AG10803 (cell line): ENCODE data around the gene SNAI3.

Source experiments
- DNase-seq: peaks from one replicate; pipeline ENCODE4 v3.0.0; 2010; ENCODE audit warnings: low read depth
- H3K4me3 ChIP-seq: 2 replicates; pipeline ENCODE4 v1.5.1; 2011; ENCODE audit warnings: mild to moderate bottlenecking, low read length, control low read depth
- CTCF ChIP-seq: conservative IDR thresholded peaks from 2 replicates; pipeline ENCODE4 v1.5.1; 2011; ENCODE audit warnings: mild to moderate bottlenecking, low read length, control low read depth, inconsistent platforms

The SNAI3 gene

DNA sequence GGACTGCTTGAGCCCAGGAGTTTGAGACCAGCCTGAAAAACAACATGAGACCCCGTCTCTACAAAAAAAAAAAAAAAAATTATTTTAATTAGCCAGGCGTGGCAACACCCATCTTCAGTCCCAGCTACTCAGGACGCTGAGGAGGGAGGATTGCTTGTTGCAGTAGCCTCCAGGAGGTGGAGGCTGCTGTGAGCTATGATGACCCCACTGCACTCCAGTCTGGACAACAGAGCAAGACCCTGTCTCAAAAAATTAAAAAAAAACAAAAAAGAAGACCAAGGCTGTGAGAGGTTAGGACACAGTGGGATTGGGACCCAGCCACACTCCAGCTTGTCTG lies 1.3 kb upstream of the SNAI3 start:
- no peak overlapping the region for H3K4me3 ChIP-seq
- no peak for DNase-seq
- no peak for TF ChIP-seq CTCF

DNA sequence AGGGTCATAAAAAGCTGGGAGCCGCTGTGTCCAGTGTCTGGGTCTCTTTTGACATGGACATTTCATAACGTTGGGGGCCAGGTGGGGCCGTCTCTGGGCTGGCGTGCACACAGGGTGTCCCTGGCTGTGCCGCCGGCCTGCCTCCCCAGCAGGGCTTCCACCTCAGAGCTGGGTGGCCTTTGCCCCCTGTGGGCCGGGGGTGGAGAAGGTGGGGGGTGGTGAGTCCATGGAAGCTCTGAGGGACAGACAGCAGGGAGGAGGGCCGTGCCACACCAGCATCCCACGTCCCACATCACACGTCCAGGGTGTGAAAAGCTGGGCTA lies 908 bp upstream of the SNAI3 start:
- no peak for DNase-seq
- TF ChIP-seq CTCF: no peak
- H3K4me3 ChIP-seq: no peak overlapping the region

GRCh38 chr16:88686062-88686438 lies 257 bp downstream of the SNAI3 start:
- TF ChIP-seq CTCF: no peak
- no peak for DNase-seq
- peak overlapping the region; percentile 43 for H3K4me3 ChIP-seq

DNA sequence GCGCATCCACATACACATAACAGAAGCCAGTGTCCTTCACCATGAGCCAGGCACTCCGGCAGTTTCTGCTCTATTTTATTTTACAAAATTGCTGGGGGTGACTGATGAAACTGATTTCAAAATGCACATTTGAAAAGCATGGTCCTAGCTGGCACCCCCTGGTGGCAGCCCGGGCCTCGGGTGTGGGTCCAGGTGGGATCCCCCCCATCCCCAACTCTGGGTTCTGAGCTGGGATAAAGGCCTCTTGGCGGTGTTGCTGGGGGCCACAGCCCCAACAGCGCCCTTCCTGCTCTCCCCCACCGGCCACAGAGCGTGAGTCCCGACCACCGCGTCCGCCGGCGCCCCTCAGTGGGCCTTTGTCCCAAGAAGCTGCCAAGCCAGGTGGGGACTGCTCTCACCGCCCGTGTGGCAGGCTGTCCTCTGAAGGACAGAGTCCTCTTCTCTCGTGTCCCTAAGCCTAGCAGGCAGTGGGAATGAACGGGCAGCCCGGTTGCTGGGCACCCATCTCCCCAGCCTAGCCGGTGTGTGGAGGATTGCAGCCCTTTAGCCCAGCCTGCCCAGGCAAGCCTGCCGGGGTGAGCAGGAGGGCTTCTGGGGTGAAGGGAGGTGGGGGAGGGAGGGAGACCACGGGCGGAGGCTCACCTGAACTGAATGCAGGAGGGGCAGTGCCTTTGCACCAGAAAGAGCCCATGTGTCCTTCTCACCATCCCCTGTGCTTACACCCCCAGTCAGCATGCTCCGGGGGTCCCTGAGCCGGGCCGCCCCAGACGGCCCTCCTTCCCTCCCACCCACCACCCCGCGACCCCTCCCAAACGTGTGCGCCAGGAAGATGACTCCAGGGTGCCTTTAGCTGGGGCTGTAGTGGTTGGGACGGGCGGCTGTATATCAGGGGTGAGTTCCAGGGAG lies 898 bp downstream of the SNAI3 start:
- TF ChIP-seq CTCF: peak; percentile 69
- H3K4me3 ChIP-seq: no peak overlapping the region; the same call in 1 of the 2 replicates
- DNase-seq: peak; percentile 51

DNA sequence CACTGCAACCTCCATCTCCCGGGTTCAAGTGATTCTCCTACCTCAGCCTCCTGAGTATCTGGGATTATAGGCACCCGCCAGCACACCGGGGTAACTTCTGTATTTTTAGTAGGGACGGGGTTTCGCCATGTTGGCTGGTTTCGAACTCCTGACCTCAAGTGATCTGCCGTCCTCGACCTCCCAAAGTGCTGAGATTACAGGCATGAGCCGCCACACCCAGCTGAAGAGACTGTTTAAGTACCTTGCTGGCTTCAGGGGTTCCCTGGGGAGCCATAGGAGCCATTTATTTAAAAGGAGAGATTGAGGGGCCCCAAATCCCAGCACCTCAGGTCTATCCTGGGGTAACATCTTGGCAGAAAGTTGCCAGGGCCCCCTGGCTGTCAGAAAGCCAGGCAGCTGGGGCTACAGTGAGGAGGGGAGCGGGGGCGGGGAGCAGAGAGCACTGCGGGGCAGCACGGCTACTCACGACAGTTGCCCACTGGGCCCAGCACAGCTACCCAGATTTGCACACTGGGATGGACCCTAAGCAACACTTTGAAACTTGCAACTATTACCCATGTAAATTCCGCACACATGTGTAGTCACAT lies 1.6 kb downstream of the SNAI3 start:
- H3K4me3 ChIP-seq: no peak overlapping the region
- TF ChIP-seq CTCF: no peak
- DNase-seq: no peak

DNA sequence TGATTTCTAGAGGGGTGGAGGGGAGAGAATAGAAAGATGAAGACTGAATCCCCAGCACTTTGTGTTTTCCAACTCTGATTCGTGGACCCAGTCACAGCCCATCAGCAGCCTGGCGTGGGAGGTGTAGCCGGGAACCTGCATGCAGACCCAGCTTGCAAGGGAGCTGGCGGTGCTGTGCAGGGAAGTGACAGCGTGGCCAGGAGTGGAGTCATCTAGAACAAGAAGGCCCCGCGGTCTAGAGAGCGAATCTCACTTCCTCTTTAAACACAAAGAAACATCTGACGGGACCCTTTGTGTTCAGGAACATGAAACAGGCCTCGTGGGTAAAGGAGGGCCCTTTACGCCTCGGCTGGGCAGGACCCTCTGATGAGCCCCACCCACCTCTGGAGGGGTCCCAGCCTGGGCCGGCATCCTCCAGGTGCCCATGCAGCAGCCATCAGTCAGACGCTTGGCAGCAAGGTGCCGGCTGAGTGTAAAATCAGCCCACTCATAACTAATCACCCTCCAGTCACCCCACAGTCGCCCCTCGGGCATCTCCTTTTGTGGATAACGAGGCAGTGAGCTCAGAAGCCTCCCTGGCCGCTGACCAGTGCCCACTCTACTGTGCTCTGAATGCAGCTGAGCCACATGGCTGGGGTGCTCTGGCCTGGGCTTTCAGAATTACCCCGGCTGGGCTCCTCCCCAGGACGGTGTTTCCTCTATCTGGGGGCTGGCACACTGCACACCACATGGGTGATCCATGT lies 4.4 kb downstream of the SNAI3 start:
- no peak for TF ChIP-seq CTCF
- DNase-seq: no peak
- no peak overlapping the region for H3K4me3 ChIP-seq
